Spleen (tissue), 7 donors: ENCODE results near the gene TXN2.

ENCODE experiments used
- CTCF ChIP-seq, 11 experiments: fragments of 200-600 bp in 7 of 11; fragments of 450-650 bp in 4 of 11; sonication (generic) in 4 of 11; IDR thresholded peaks in 8 of 11; conservative IDR thresholded peaks in 3 of 11; 1 replicate in 7 of 11; 2 replicates in 4 of 11; pipeline versions ENCODE4 v1.4.0 to v1.8.0; 2016 to 2021; ENCODE audit warnings: antibody characterized with exemption in 11 of 11, inconsistent platforms in 4 of 11, mild to moderate bottlenecking in 1 of 11
- POLR2A ChIP-seq, 3 donors: fragments of 450-650 bp; IDR thresholded peaks; one replicate each; pipeline ENCODE4 v1.5.1; 2017; ENCODE audit warnings: antibody characterized with exemption in 3 of 3, mild to moderate bottlenecking in 1 of 3
- POLR2AphosphoS5 ChIP-seq, 3 donors: sonication (generic); formaldehyde crosslinking; IDR thresholded peaks; one replicate each; pipeline ENCODE4 v1.5.1; 2017; ENCODE audit warnings: antibody characterized with exemption in 3 of 3
- donor health status: DM: no; HTN: no; CAD: no; lungs with moderate emphysema.
- donor health status: DM: no; HTN: no; CAD: no.
- donor health status: DM: no; HTN: no; CAD: no.

GRCh38 chr22:36478966-36479365, 2.5 kb downstream of the TXN2 start:
- TF ChIP-seq POLR2A (IDR thresholded peaks at IDR 0.05) (no peak), CTCF (IDR thresholded peaks at IDR 0.05 in 8 of 11, conservative IDR thresholded peaks at IDR 0.05 in 3 of 11) (no peak), POLR2AphosphoS5 (IDR thresholded peaks at IDR 0.05) (no peak)
